Lung (tissue), 12 donors: ENCODE data around the gene PRR20E. TPM values are rescaled to one million over a fixed set of nuclear protein-coding genes. Genes with fewer than 3 reads are reported as not detected.
"Not testable (repeated sequence)": the region's sequence is repeated elsewhere in the genome, so short reads cannot be mapped to it uniquely, and the experiment has no call there.

ENCODE experiments used
- ATAC-seq: fragments of 200-7000 bp; cut with Tn5 transposase; one replicate; pipeline ENCODE4 v1.9.1; 2020; ENCODE audit warnings: moderate number of reproducible peaks; ENCODE audit not compliant: insufficient read depth, low FRiP score
- DNase-seq, 3 donors: peaks; one replicate each; pipeline ENCODE4 v3.0.0-alpha.2; 2013 to 2017
- H3K27ac ChIP-seq, 2 donors: one replicate each; pipeline ENCODE4 v1.5.1; 2013; ENCODE audit warnings: mild to moderate bottlenecking in 2 of 2, moderate library complexity in 2 of 2, control low read depth in 1 of 2, inconsistent platforms in 1 of 2, low read depth in 1 of 2, low read length in 1 of 2
- H3K27me3 ChIP-seq, 3 donors: one replicate each; pipeline ENCODE4 v1.5.1; 2013; ENCODE audit warnings: low read length in 2 of 3; ENCODE audit not compliant: control insufficient read depth in 3 of 3, insufficient read depth in 3 of 3
- H3K36me3 ChIP-seq, 4 donors: one replicate each; pipeline ENCODE4 v1.5.1; 2013; ENCODE audit warnings: low read length in 4 of 4, mild to moderate bottlenecking in 1 of 4, moderate library complexity in 1 of 4; ENCODE audit not compliant: control insufficient read depth in 4 of 4, insufficient read depth in 4 of 4
- H3K4me1 ChIP-seq, 5 donors: one replicate each; pipeline ENCODE4 v1.5.1; 2013; ENCODE audit warnings: low read length in 5 of 5, mild to moderate bottlenecking in 2 of 5, moderate library complexity in 1 of 5; ENCODE audit not compliant: control insufficient read depth in 5 of 5, insufficient read depth in 5 of 5
- H3K4me3 ChIP-seq: one replicate; pipeline ENCODE4 v1.5.1; 2013; ENCODE audit warnings: mild to moderate bottlenecking, control low read depth, moderate library complexity
- H3K9ac ChIP-seq, 2 donors: one replicate each; pipeline ENCODE4 v1.5.1; 2013; ENCODE audit warnings: low read length in 2 of 2, control low read depth in 1 of 2; ENCODE audit not compliant: insufficient read depth in 1 of 2
- H3K9me3 ChIP-seq, 4 donors: one replicate each; pipeline ENCODE4 v1.5.1; 2013; ENCODE audit warnings: low read length in 3 of 4, mild to moderate bottlenecking in 1 of 4, moderate library complexity in 1 of 4; ENCODE audit not compliant: control insufficient read depth in 4 of 4, insufficient read depth in 3 of 4
- WGBS, 2 donors: extraction: QIAGEN DNeasy Blood & Tissue Kit; methylation state at CpG; one replicate each; pipeline ENCODE4 v1.1.7; 2013; 5-methylcytosine and 5-hydroxymethylcytosine counted together
- polyA plus RNA-seq, 2 donors: library from polyadenylated mRNA; stranded (reverse); fragments of 200-250 nt; gene quantifications; one replicate each; pipeline ENCODE4 v1.2.1, GENCODE V29; 2013
- total RNA-seq, 2 donors: library from RNA; depleted of rRNA in 1 of 2; stranded (reverse); fragments of >200 nt in 1 of 2; gene quantifications; one replicate each; pipeline ENCODE4 v1.2.1, GENCODE V29; 2014 to 2021
- TF ChIP-seq, protein P1 (sequence below): IDR thresholded peaks from 2 replicates; pipeline ENCODE4 v1.5.1; 2012; ENCODE audit warnings: mild to moderate bottlenecking; ENCODE audit errors: control extremely low read depth, extremely low read depth
- donor health status: control.
- donor health status: control.
- donor health status: Bipolar disorder and iron deficiency.
- donor health status: healthy.
- donor health status: DM: yes; HTN: yes; CAD: no.

The PRR20E gene
- total and polyA plus RNA-seq, 4 donors: not detected

- Histone ChIP-seq H3K36me3 (no peaks in the 10 kb centered on the region), H3K27me3 (no peaks in the 10 kb centered on the region), H3K9me3 (no peaks in the 10 kb centered on the region), H3K9ac (no peak overlapping the region), H3K4me1 (no peaks in the 10 kb centered on the region), H3K27ac (no peak overlapping the region), H3K4me3 (no peak overlapping the region)
- TF ChIP-seq, protein P1, sequence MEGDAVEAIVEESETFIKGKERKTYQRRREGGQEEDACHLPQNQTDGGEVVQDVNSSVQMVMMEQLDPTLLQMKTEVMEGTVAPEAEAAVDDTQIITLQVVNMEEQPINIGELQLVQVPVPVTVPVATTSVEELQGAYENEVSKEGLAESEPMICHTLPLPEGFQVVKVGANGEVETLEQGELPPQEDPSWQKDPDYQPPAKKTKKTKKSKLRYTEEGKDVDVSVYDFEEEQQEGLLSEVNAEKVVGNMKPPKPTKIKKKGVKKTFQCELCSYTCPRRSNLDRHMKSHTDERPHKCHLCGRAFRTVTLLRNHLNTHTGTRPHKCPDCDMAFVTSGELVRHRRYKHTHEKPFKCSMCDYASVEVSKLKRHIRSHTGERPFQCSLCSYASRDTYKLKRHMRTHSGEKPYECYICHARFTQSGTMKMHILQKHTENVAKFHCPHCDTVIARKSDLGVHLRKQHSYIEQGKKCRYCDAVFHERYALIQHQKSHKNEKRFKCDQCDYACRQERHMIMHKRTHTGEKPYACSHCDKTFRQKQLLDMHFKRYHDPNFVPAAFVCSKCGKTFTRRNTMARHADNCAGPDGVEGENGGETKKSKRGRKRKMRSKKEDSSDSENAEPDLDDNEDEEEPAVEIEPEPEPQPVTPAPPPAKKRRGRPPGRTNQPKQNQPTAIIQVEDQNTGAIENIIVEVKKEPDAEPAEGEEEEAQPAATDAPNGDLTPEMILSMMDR: no peak
- ATAC-seq (no peak), DNase-seq (no peak)
- WGBS, 2 donors: 70 to 81% methylated on average over 4 of the region's 4 CpGs
Observed at GRCh38 chr13:57137585-57137984, 29.4 kb upstream of the PRR20E start.

- no peaks in the 10 kb centered on the region for H3K9me3 ChIP-seq
- TF ChIP-seq, protein P1: no peak
- ATAC-seq: no peak
- no peak overlapping the region for H3K27ac ChIP-seq
- 93 to 95% methylated on average over 5 of the region's 5 CpGs for WGBS, 2 donors
- H3K27me3 ChIP-seq: no peaks in the 10 kb centered on the region
- H3K4me1 ChIP-seq: no peaks in the 10 kb centered on the region
- no peak overlapping the region for H3K4me3 ChIP-seq
- DNase-seq: no peak
- H3K9ac ChIP-seq: no peak overlapping the region
- no peaks in the 10 kb centered on the region for H3K36me3 ChIP-seq
Observed at GRCh38 chr13:57138988-57139387, 28.0 kb upstream of the PRR20E start.

DNA sequence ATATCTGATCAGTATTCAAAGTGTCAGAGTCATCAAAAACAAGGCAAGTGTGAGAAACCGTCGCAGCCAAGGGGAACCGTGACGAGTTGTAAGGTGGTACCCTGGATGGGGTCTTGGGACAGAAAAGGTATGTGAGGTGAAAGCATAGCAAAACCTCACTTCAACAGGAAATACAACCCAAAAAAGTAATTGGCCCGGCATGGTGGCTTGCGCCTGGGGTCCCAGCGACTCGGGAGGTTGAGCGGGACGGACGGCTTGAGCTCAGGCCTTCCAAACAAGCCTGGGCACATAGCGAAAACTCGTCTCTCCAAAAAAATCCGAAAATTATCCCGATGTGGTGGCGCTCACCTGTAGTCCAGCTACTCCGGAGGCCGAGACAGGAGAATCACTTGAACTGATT is 27.2 kb upstream of the PRR20E start:
- not testable (repeated sequence) for H3K36me3 ChIP-seq, H3K9ac ChIP-seq, H3K27ac ChIP-seq, H3K4me3 ChIP-seq, H3K4me1 ChIP-seq, DNase-seq, H3K27me3 ChIP-seq, H3K9me3 ChIP-seq, ATAC-seq
- 93 to 97% methylated on average over 7 to 12 of the region's 18 CpGs for WGBS, 2 donors

DNA sequence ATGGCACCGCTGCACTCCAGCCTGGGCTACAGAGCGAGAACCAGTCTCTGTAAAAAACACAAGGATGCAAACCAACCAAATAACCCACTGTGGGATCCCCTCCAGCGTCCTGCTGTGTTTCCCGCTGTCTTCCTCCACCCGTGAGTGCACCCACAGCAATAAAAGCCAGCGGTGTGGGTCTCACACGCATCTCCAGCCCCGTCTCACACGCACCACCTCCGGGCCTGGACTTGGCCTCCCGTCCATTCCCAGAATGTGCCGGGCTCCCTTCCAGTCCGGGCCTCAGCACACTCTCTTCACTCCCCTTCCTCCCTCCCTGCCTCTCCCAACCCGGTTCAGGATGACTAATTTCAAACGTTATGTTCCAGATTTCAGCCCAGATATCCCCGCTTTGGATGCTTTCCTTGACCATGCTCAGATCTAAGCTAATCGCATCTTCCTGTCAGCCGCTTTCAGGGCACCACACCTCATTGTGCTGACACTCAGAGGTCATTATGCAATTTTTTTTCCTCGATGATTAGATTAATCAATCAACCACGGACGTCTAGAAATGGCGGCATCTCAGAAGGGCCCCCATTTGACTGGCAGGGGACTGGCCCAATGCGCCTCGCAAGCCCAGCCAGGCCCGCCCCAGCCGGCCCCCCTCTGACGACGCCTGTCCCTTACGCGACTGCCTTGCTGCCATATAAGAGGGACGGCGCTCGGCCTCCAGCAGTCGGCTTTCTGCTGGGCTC is 26.6 kb upstream of the PRR20E start, which contains the start of gene PRR20A:
PRR20A (plus strand) TSS at position 684 of the 734 bp plus-strand sequence. CDS start 387 bp downstream, outside the sequence.
- H3K9me3 ChIP-seq, H3K36me3 ChIP-seq, ATAC-seq, H3K4me3 ChIP-seq, H3K27ac ChIP-seq, H3K9ac ChIP-seq, H3K4me1 ChIP-seq, DNase-seq, H3K27me3 ChIP-seq: not testable (repeated sequence)
- WGBS, 2 donors: 95 to 96% methylated on average over 10 to 11 of the region's 34 CpGs

- H3K27me3 ChIP-seq, H3K4me3 ChIP-seq, H3K9me3 ChIP-seq, ATAC-seq, H3K27ac ChIP-seq, DNase-seq, H3K9ac ChIP-seq, H3K36me3 ChIP-seq, H3K4me1 ChIP-seq: not testable (repeated sequence)
- WGBS, 2 donors: no CpG with 5 or more reads among the region's 22 CpGs
Observed at GRCh38 chr13:57147188-57147587, 19.8 kb upstream of the PRR20E start, which contains the start of gene PRR20B. TSS of gene PRR20B (plus strand) at chr13:57147488. CDS start at chr13:57147875, 387 bp downstream.

DNA sequence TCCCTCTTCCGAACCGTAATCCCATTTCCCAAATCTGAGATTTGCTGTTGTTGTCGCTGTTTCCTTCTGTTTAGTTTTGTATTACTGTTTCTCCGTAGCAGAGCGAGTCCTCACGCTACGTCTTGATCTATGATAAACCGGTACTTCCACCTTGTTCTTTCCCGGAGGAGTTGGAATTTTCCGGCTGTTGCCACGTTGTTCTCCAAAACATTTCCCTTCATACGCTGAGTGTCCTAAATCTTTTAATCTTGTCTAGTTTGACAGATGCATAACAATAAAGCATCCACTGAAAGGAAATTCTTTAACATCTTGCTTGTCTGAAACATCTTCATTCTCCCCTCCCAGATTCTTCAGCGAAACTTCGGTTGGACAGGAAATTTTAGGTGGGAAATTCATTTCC is 18.9 kb upstream of the PRR20E start:
- ATAC-seq, H3K4me3 ChIP-seq, DNase-seq: not testable (repeated sequence)

GRCh38 chr13:57153761-57154160 is 13.2 kb upstream of the PRR20E start, which contains the start of gene PRR20C:
TSS of gene PRR20C (plus strand) at chr13:57154061. CDS start at chr13:57154448, 387 bp downstream.
- ATAC-seq, H3K9me3 ChIP-seq, H3K36me3 ChIP-seq, H3K4me1 ChIP-seq, H3K27me3 ChIP-seq, H3K27ac ChIP-seq, H3K9ac ChIP-seq, DNase-seq, H3K4me3 ChIP-seq: not testable (repeated sequence)
- WGBS, 2 donors: no CpG with 5 or more reads among the region's 22 CpGs

More for the DNA sequence above, 18.9 kb upstream of the PRR20E start:
- not testable (repeated sequence) for H3K27ac ChIP-seq, H3K9me3 ChIP-seq, H3K27me3 ChIP-seq, H3K36me3 ChIP-seq, H3K4me1 ChIP-seq, H3K9ac ChIP-seq
- WGBS, 2 donors: 93 to 95% methylated on average over 6 of the region's 14 CpGs
